ENCODE results near the gene CCDC124. TPM values are rescaled to one million over a fixed set of nuclear protein-coding genes. Genes with fewer than 3 reads are reported as not detected.

Gene CCDC124
- total and polyA plus RNA-seq, 2 experiments from 2014 or later: 19.4 to 97.7 TPM

GRCh38 chr19:17902701-17903100 lies 30.1 kb upstream of the CCDC124 start:
- DNase-seq (ENCODE audit: low spot score): no peak
- no peak overlapping the region for H3K4me2 ChIP-seq
- no peaks in the 10 kb centered on the region for H3K27me3 ChIP-seq
- no peaks in the 10 kb centered on the region for H3K79me2 ChIP-seq
- no peaks in the 10 kb centered on the region for H3K36me3 ChIP-seq (replicated peaks; ENCODE audit: insufficient read depth, low read depth)
- H3K9me3 ChIP-seq (ENCODE audit: low read depth): no peaks in the 10 kb centered on the region
- 84% methylated on average over 6 of the region's 6 CpGs for WGBS (ENCODE audit: low lambda C conversion rate, missing lambda C conversion rate)
- no peak overlapping the region for H3K27ac ChIP-seq
- no peak overlapping the region for H2AFZ ChIP-seq
- no peak overlapping the region for H3K4me3 ChIP-seq
- no peaks in the 10 kb centered on the region for H3K4me1 ChIP-seq (ENCODE audit: insufficient read depth)
- H4K20me1 ChIP-seq (ENCODE audit: insufficient read depth, poor library complexity, severe bottlenecking): no peaks in the 10 kb centered on the region
- no peaks in the 10 kb centered on the region for H3K9me2 ChIP-seq (replicated peaks; ENCODE audit: insufficient read depth)
- no peak for TF ChIP-seq CTCF (IDR thresholded peaks at IDR 0.05; ENCODE audit: poor library complexity)
- TF ChIP-seq EZH2phosphoT487 (IDR thresholded peaks at IDR 0.05; ENCODE audit: low read depth, severe bottlenecking, unreplicated experiment): no peak
- TF ChIP-seq EZH2 (IDR thresholded peaks at IDR 0.05; ENCODE audit: borderline replicate concordance): no peak

- 92% methylated on average over 3 of the region's 3 CpGs for WGBS (ENCODE audit: low lambda C conversion rate, missing lambda C conversion rate)
- Histone ChIP-seq H3K36me3 (replicated peaks; ENCODE audit: insufficient read depth, low read depth) (no peaks in the 10 kb centered on the region), H3K4me3 (no peak overlapping the region), H4K20me1 (ENCODE audit: insufficient read depth, poor library complexity, severe bottlenecking) (no peaks in the 10 kb centered on the region), H3K9me2 (replicated peaks; ENCODE audit: insufficient read depth) (no peaks in the 10 kb centered on the region), H3K79me2 (no peaks in the 10 kb centered on the region), H3K27me3 (no peaks in the 10 kb centered on the region), H3K27ac (no peak overlapping the region), H2AFZ (no peak overlapping the region), H3K9me3 (ENCODE audit: low read depth) (no peaks in the 10 kb centered on the region), H3K4me2 (no peak overlapping the region), H3K4me1 (ENCODE audit: insufficient read depth) (no peaks in the 10 kb centered on the region)
- no peak for DNase-seq (ENCODE audit: low spot score)
- TF ChIP-seq EZH2 (IDR thresholded peaks at IDR 0.05; ENCODE audit: borderline replicate concordance): no peak
- no peak for TF ChIP-seq EZH2phosphoT487 (IDR thresholded peaks at IDR 0.05; ENCODE audit: low read depth, severe bottlenecking, unreplicated experiment)
These were observed 24.6 kb upstream of the CCDC124 start for GRCh38 chr19:17908244-17908643.

- Histone ChIP-seq H3K27ac (no peak overlapping the region), H2AFZ (no peak overlapping the region), H3K4me1 (ENCODE audit: insufficient read depth) (no peaks in the 10 kb centered on the region), H3K9me3 (ENCODE audit: low read depth) (no peaks in the 10 kb centered on the region), H3K9me2 (replicated peaks; ENCODE audit: insufficient read depth) (no peaks in the 10 kb centered on the region), H3K79me2 (no peaks in the 10 kb centered on the region), H3K27me3 (no peaks in the 10 kb centered on the region), H3K4me2 (no peak overlapping the region), H3K4me3 (no peak overlapping the region), H3K36me3 (replicated peaks; ENCODE audit: insufficient read depth, low read depth) (no peaks in the 10 kb centered on the region), H4K20me1 (ENCODE audit: insufficient read depth, poor library complexity, severe bottlenecking) (no peaks in the 10 kb centered on the region)
- 56% methylated on average over 7 of the region's 7 CpGs for WGBS (ENCODE audit: low lambda C conversion rate, missing lambda C conversion rate)
- no peak for DNase-seq (ENCODE audit: low spot score)
- TF ChIP-seq EZH2phosphoT487 (IDR thresholded peaks at IDR 0.05; ENCODE audit: low read depth, severe bottlenecking, unreplicated experiment): no peak
- no peak for TF ChIP-seq EZH2 (IDR thresholded peaks at IDR 0.05; ENCODE audit: borderline replicate concordance)
- no peak for TF ChIP-seq CTCF (IDR thresholded peaks at IDR 0.05; ENCODE audit: poor library complexity)
These were observed 23.6 kb upstream of the CCDC124 start for GRCh38 chr19:17909003-17909732.

- Histone ChIP-seq H3K4me3 (no peak overlapping the region), H4K20me1 (ENCODE audit: insufficient read depth, poor library complexity, severe bottlenecking) (no peaks in the 10 kb centered on the region), H2AFZ (no peak overlapping the region), H3K9me3 (ENCODE audit: low read depth) (no peaks in the 10 kb centered on the region), H3K4me2 (no peak overlapping the region), H3K27ac (no peak overlapping the region), H3K79me2 (no peaks in the 10 kb centered on the region), H3K27me3 (no peaks in the 10 kb centered on the region), H3K36me3 (replicated peaks; ENCODE audit: insufficient read depth, low read depth) (no peaks in the 10 kb centered on the region), H3K4me1 (ENCODE audit: insufficient read depth) (no peaks in the 10 kb centered on the region), H3K9me2 (replicated peaks; ENCODE audit: insufficient read depth) (no peaks in the 10 kb centered on the region)
- TF ChIP-seq EZH2 (IDR thresholded peaks at IDR 0.05; ENCODE audit: borderline replicate concordance) (no peak), EZH2phosphoT487 (IDR thresholded peaks at IDR 0.05; ENCODE audit: low read depth, severe bottlenecking, unreplicated experiment) (no peak), CTCF (IDR thresholded peaks at IDR 0.05; ENCODE audit: poor library complexity) (no peak)
- no peak for DNase-seq (ENCODE audit: low spot score)
- 88% methylated on average over 11 of the region's 11 CpGs for WGBS (ENCODE audit: low lambda C conversion rate, missing lambda C conversion rate)
These were observed 21.9 kb upstream of the CCDC124 start for GRCh38 chr19:17910791-17911360.
